Neural progenitor cell (in vitro differentiated cells): Measurements from ENCODE around the gene DCST2.

Experiments used
- CTCF ChIP-seq: fragments of 200-600 bp; sonication (generic); IDR thresholded peaks from 2 replicates; pipeline ENCODE4 v1.5.1; 2017; ENCODE audit warnings: antibody characterized with exemption, mild to moderate bottlenecking
- EZH2 ChIP-seq: fragments of 200-600 bp; sonication (generic); IDR thresholded peaks from 2 replicates; pipeline ENCODE4 v1.6.1; 2017; ENCODE audit warnings: antibody characterized with exemption, mild to moderate bottlenecking, moderate library complexity
- EZH2phosphoT487 ChIP-seq: fragments of 200-600 bp; sonication (generic); IDR thresholded peaks from 2 replicates; pipeline ENCODE4 v1.6.1; 2017; ENCODE audit warnings: antibody characterized with exemption

- no peak for TF ChIP-seq CTCF
- TF ChIP-seq EZH2phosphoT487, result no peak
- TF ChIP-seq EZH2, result no peak
Measured at GRCh38 chr1:155076371-155076770, 42.8 kb upstream of the DCST2 start.
